Measurements from ENCODE around the gene GAB3. TPM values are rescaled to one million over a fixed set of nuclear protein-coding genes. Genes with fewer than 3 reads are reported as not detected.

Gene GAB3
- total and polyA plus RNA-seq, 2 donors (not counting 3 experiments of a cell fraction or from before 2014, with no cell fraction given) = 6.0 to 6.2 TPM

DNA sequence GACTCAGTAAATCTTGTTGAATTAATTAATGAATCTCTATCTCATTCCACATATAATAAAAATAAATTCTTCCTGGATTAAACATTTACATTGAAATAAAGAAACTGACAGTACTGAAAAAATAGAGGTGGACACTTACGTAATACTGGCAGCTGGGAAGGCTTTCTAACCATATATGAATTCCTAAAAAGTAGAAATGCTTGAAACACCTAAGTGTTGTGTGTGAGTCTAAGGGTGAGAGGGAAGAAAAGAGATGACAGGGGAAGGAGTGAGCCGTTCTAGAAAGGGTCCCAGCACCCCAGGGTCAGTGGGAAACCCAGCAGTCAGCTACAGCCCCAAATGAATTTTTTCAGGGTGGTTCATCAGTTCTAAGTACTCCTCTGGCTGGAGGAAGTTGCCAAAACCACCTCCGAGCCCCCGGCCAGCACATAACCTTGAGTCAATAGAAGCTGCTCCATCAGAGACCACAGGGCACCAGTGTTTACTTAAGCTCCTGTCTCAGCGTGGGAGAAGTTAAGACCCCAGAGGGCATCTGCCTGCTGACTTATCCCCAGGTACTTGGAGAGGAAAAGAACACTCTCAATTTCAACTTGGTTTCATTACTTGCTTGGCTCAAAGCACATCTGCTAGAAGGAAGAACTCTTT is 18.3 kb downstream of the GAB3 start:
- H3K9me1 ChIP-seq (replicated peaks; ENCODE audit: control insufficient read depth, extremely low read depth, insufficient read depth, low read length) = no peaks in the 10 kb centered on the region
- H3K27ac ChIP-seq (ENCODE audit: insufficient read depth, low read depth, low read length) = peak overlapping the region; percentile 93
- no peaks in the 10 kb centered on the region for H3K79me2 ChIP-seq (ENCODE audit: control insufficient read depth, insufficient read depth, low read length)
- DNase-seq (ENCODE audit: low read depth, low spot score) = peak; percentile 52
- H3K4me3 ChIP-seq (replicated peaks in 1 of 3; ENCODE audit: insufficient read depth in 1 of 3, low read depth in 1 of 3, low read length in 3 of 3) = no peak overlapping the region
- POLR2A ChIA-PET = no interaction called here
- H3K4me2 ChIP-seq (ENCODE audit: insufficient read depth, low read length) = peak overlapping the region; percentile 13
- no peak for FAIRE-seq
- CTCF ChIA-PET = interaction anchor here (0.6 to 4.7 kb wide), 2 partner anchors 12 to 16 kb away, joined by 4 to 26 read pairs; no protein-coding TSS in a partner anchor
- BruUV-seq (replicated peaks) = no TSS peak
- no peak overlapping the region for H2AFZ ChIP-seq (ENCODE audit: low read depth, low read length)
- no peaks in the 10 kb centered on the region for H4K20me1 ChIP-seq (replicated peaks; ENCODE audit: control insufficient read depth, extremely low read depth, insufficient read depth, low read length)
- peak overlapping the region; percentile 0 for H3K9ac ChIP-seq (replicated peaks; ENCODE audit: extremely low read depth, insufficient read depth, low read length)
- no peaks in the 10 kb centered on the region for H3K27me3 ChIP-seq (ENCODE audit: control insufficient read depth in 2 of 2, insufficient read depth in 2 of 2, low read length in 2 of 2)
- H3K4me1 ChIP-seq (ENCODE audit: control insufficient read depth, extremely low read depth, insufficient read depth, low read length) = peaks cover 95% of the 10 kb centered on the region
- TF ChIP-seq MYC (IDR thresholded peaks at IDR 0.05; ENCODE audit: low read depth, low read length) (no peak), FOS (IDR thresholded peaks at IDR 0.05; ENCODE audit: borderline replicate concordance, insufficient read depth, low read length) (no peak), POLR2AphosphoS5 (IDR thresholded peaks at IDR 0.05; ENCODE audit: insufficient read depth, low read depth, low read length) (no peak), POLR2A (IDR thresholded peaks at IDR 0.05; ENCODE audit: low read depth, low read length) (no peak), JUN (IDR thresholded peaks at IDR 0.05; ENCODE audit: borderline replicate concordance, insufficient read depth, insufficient read length, low read depth) (no peak), MAX (IDR thresholded peaks at IDR 0.05; ENCODE audit: insufficient read depth, insufficient read length) (no peak), GATA2 (IDR thresholded peaks at IDR 0.05; ENCODE audit: insufficient read depth, insufficient read length, low read depth, low read length) (no peak), EZH2 (IDR thresholded peaks at IDR 0.05; ENCODE audit: borderline replicate concordance, low read depth, low read length, severe bottlenecking) (no peak)
- TF ChIP-seq, protein P1, sequence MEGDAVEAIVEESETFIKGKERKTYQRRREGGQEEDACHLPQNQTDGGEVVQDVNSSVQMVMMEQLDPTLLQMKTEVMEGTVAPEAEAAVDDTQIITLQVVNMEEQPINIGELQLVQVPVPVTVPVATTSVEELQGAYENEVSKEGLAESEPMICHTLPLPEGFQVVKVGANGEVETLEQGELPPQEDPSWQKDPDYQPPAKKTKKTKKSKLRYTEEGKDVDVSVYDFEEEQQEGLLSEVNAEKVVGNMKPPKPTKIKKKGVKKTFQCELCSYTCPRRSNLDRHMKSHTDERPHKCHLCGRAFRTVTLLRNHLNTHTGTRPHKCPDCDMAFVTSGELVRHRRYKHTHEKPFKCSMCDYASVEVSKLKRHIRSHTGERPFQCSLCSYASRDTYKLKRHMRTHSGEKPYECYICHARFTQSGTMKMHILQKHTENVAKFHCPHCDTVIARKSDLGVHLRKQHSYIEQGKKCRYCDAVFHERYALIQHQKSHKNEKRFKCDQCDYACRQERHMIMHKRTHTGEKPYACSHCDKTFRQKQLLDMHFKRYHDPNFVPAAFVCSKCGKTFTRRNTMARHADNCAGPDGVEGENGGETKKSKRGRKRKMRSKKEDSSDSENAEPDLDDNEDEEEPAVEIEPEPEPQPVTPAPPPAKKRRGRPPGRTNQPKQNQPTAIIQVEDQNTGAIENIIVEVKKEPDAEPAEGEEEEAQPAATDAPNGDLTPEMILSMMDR (IDR thresholded peaks at IDR 0.05; ENCODE audit: extremely low read depth in 1 of 2, insufficient read depth in 1 of 2, low read depth in 1 of 2, low read length in 2 of 2) = no peak
- intact Hi-C loops (cut with micrococcal nuclease) (no loop called here), dilution Hi-C loops (cut with MboI; ENCODE audit: extremely low pct_ligation_motif_present, low sequenced_read_pairs) (no loop called here)
- H3K9me3 ChIP-seq (replicated peaks; ENCODE audit: control insufficient read depth, insufficient read depth, low read length) = no peaks in the 10 kb centered on the region
- H3K36me3 ChIP-seq (ENCODE audit: control insufficient read depth in 2 of 2, extremely low read depth in 1 of 2, insufficient read depth in 2 of 2, low read length in 2 of 2) = no peaks in the 10 kb centered on the region
